ENCODE results near the gene SLC6A15. TPM values are rescaled to one million over a fixed set of nuclear protein-coding genes. Genes with fewer than 3 reads are reported as not detected.

The SLC6A15 gene
- total RNA-seq, 1 donor from 2014 or later = not detected

DNA sequence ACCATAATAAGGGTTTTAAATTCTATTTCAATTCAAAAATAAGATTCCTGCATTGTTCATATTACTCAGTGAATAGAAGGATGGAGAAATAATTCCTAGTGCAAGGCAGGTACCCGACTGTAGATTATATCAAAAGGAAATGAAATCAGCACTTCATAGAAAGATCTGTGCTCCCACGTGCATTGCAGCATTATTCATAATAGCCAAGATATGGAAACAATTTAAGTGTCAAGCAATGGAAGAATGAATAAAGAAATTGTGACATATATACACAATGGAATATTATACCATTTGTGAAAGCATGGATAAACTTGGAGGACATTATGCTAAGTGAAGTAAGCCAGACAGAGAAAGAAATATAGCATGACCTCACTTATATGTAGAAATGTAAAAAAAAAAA is 53.8 kb downstream of the SLC6A15 start:
- Mint-ChIP-seq H3K27me3 (ENCODE audit: low read depth) (peaks cover 1% of the 10 kb centered on the region), H3K27ac (no peak overlapping the region), H3K4me1 (ENCODE audit: low read depth) (no peaks in the 10 kb centered on the region), H3K9me3 (no peaks in the 10 kb centered on the region), H3K4me3 (ENCODE audit: low read depth) (no peak overlapping the region), H3K36me3 (ENCODE audit: low read depth) (no peaks in the 10 kb centered on the region)
- DNase-seq (ENCODE audit: low spot score) = no peak
- intact Hi-C loops (cut with micrococcal nuclease) = no loop called here

DNA sequence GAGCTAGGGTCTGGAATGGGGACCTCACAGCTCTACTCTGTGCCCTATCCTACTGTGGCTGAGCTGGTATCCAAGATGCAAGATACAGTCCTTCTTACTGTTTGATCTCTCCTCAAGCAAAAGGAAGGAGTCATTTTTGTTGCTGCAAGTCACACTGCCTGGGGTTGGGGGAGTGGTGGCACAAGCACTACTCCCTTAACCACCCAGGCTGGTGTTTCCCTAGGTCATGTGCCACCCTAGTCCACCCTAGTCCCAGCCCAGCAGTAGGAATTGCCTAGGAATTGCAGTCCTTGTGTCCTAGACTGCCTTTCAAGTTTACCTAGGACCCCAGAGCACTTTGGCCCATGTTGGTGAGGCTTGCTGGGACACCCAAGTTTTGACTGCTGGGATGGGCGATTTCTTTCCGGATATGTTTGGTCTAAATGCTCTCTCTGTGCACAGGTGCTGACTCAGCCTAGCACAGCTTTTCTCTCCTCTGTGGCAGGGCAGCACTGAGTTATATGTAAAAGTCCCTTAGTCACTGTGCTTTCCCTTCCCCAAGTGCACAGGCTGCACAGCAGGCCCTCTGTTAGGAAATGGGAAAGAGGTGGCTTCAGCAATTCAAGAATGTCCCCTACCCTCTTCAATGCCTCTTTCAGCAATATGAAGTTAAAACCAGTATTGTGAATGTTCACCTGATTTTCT is 54.9 kb downstream of the SLC6A15 start:
- Mint-ChIP-seq H3K9me3 (no peaks in the 10 kb centered on the region), H3K27me3 (ENCODE audit: low read depth) (peaks cover 1% of the 10 kb centered on the region), H3K4me3 (ENCODE audit: low read depth) (no peak overlapping the region), H3K27ac (no peak overlapping the region), H3K36me3 (ENCODE audit: low read depth) (no peaks in the 10 kb centered on the region), H3K4me1 (ENCODE audit: low read depth) (no peaks in the 10 kb centered on the region)
- DNase-seq (ENCODE audit: low spot score) = no peak
- intact Hi-C loops (cut with micrococcal nuclease) = no loop called here

DNA sequence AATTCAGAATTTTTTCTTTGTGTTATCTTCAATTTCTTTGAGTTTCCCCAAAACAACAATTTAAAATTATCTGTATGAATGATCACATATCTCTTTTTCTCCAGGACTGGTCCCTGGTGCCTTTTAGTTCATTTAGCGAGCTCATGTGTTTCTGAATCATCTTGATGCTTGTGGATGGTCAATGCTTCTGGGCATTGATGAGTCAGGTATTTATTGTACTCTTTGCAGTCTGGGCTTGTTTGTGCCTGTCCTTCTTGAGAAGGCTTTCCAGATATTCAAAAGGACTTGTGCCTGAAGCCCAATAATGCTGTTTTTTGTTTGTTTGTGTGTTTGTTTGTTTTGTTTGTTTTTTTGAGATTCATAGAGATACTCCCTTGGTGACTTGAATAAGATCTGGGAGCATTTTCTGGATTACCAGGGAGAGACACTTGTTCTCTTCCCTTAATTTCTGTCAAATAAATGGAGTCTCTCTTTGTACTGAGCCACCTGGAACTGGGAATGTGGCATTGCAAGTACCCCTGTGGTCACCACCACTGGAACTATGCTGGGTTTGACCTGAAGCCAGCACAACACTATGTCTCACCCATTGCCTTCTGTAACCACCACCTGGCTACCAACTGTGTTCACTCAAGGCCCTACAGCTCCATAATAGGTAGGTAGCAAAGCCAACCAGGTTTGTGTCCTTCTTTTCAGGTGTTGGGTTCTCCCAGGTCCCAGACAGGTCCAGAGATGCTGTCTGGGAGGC is 56.3 kb downstream of the SLC6A15 start:
- intact Hi-C loops (cut with micrococcal nuclease) = no loop called here
- Mint-ChIP-seq H3K27me3 (ENCODE audit: low read depth) (peaks cover 1% of the 10 kb centered on the region), H3K4me1 (ENCODE audit: low read depth) (no peaks in the 10 kb centered on the region), H3K27ac (no peak overlapping the region), H3K36me3 (ENCODE audit: low read depth) (no peaks in the 10 kb centered on the region), H3K9me3 (no peaks in the 10 kb centered on the region), H3K4me3 (ENCODE audit: low read depth) (no peak overlapping the region)
- no peak for DNase-seq (ENCODE audit: low spot score)

DNA sequence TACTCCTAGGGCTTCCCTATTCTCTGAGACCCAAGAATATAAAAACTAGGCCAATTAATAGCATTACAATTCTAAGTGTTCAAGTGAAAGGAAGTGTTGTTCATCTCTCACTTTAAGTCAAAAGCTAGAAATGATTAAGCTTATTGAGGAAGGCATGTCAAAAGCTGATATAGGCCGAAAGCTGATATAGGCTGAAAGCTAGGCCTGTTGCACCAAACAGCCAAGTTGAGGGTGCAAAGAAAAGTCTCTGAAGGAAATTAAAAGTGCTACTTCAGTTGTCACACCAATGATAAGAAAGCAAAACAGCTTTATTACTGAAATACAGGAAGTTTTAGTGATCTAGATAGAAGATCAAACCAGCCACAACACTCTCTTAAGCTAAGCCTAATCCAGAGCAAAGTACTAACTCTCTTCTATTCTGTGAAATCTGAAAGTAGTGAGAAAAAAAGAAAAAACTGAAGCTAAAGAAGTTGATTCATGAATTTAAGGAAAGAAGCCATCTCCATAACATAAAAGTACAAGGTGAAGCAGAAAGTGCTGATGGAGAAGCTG is 68.9 kb downstream of the SLC6A15 start:
- H3K4me3 Mint-ChIP-seq (ENCODE audit: low read depth) = no peak overlapping the region
- no peak for DNase-seq (ENCODE audit: low spot score)
- no peaks in the 10 kb centered on the region for H3K27me3 Mint-ChIP-seq (ENCODE audit: low read depth)
- H3K9me3 Mint-ChIP-seq = no peaks in the 10 kb centered on the region
- H3K36me3 Mint-ChIP-seq (ENCODE audit: low read depth) = no peaks in the 10 kb centered on the region
- peaks cover 9% of the 10 kb centered on the region for H3K4me1 Mint-ChIP-seq (ENCODE audit: low read depth)
- no peak overlapping the region for H3K27ac Mint-ChIP-seq
- intact Hi-C loops (cut with micrococcal nuclease) = no loop called here

DNA sequence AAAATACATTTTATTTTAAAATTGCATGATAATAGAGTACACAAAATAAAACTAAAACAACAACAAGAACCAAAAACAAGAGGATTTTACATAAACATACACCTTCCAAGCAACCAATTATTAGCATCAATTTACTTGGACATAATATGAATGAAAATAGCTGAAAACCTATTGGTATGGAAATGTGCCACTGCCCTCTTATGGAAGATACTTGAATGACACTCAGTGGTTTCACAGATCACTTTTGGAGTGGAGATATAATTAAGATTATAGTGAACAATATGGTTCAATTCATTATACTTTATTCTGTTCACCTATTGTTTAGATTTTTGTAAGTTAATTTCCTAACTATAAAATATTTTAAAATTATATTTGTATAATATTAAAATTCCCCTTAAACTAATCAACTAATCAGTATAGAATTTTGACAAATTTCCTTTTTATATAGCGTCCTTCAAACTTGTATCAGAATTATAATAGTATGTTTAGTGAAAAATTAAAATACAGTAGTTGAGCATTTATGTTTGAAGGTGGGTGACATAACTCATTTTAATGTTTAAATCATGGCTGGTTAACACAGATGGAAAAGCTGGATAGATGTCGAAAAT is 70.1 kb downstream of the SLC6A15 start:
- DNase-seq (ENCODE audit: low spot score) = no peak
- H3K4me1 Mint-ChIP-seq (ENCODE audit: low read depth) = peaks cover 9% of the 10 kb centered on the region

DNA sequence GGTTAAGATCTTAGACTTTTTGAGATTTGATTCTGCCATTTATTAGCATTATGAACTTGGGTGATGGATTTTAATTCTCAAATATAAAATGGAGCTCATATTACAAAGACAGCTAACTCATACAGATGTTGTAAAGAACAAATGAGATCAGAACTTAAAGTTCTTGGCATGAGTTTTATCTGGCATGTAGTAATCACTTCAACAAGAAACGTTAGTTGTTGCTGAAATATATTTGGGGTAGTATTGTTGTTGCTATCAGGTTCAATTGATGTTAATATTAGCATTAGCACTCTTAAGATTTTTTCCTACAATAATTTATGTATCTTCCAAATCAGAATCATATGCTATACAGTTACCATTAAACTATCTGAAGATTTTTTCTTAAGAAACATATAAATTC is 71.0 kb downstream of the SLC6A15 start:
- no peak for DNase-seq (ENCODE audit: low spot score)
- intact Hi-C loops (cut with micrococcal nuclease) = no loop called here
- H3K4me3 Mint-ChIP-seq (ENCODE audit: low read depth) = no peak overlapping the region
- H3K27me3 Mint-ChIP-seq (ENCODE audit: low read depth) = no peaks in the 10 kb centered on the region
- peaks cover 9% of the 10 kb centered on the region for H3K4me1 Mint-ChIP-seq (ENCODE audit: low read depth)
- no peaks in the 10 kb centered on the region for H3K36me3 Mint-ChIP-seq (ENCODE audit: low read depth)
- H3K9me3 Mint-ChIP-seq = no peaks in the 10 kb centered on the region
- no peak overlapping the region for H3K27ac Mint-ChIP-seq

More for the DNA sequence above, 70.1 kb downstream of the SLC6A15 start:
- no peaks in the 10 kb centered on the region for H3K27me3 Mint-ChIP-seq (ENCODE audit: low read depth)
- H3K36me3 Mint-ChIP-seq (ENCODE audit: low read depth) = no peaks in the 10 kb centered on the region
- no peaks in the 10 kb centered on the region for H3K9me3 Mint-ChIP-seq
- H3K27ac Mint-ChIP-seq = no peak overlapping the region
- no peak overlapping the region for H3K4me3 Mint-ChIP-seq (ENCODE audit: low read depth)
- intact Hi-C loops (cut with micrococcal nuclease) = no loop called here

DNA sequence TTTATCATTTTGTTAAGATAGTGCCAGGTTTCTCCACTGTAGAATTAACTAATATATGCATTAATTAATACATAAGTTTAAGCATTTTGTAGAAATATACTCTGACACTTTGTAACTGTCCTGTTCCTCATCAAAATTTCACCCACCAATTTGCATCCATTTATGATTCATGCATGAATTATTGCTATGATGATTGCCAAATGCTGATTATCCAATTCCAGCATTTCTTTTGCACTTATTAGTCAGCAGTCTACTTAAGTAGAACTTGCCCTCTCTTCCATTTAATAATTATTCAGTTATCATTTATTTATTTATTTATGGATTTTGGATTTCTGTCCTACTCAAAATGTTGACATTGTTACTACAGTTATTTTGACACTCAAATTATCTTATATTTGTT is 72.2 kb downstream of the SLC6A15 start:
- Mint-ChIP-seq H3K36me3 (ENCODE audit: low read depth) (no peaks in the 10 kb centered on the region), H3K27me3 (ENCODE audit: low read depth) (no peaks in the 10 kb centered on the region), H3K27ac (no peak overlapping the region), H3K4me1 (ENCODE audit: low read depth) (peaks cover 9% of the 10 kb centered on the region), H3K9me3 (no peaks in the 10 kb centered on the region), H3K4me3 (ENCODE audit: low read depth) (no peak overlapping the region)
- DNase-seq (ENCODE audit: low spot score) = no peak
- intact Hi-C loops (cut with micrococcal nuclease) = no loop called here

DNA sequence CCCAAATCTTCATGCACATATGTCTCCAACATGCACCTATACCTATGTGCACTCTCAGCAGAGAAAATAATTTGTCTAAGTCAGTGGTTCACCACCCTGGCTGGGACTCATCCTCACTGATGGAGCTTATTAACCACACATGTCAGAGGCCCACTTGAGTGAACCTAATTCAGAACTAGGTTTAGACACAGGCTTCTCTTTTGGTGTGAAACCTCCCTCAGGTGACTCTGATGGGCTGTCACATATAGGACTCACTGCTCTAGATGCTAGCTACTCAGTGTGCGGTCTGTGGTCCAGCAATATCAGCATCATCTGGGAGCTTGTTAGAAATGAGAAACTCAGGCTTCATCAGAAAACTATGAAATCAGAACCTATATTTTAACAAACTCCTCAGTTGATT is 85.7 kb downstream of the SLC6A15 start:
- intact Hi-C loops (cut with micrococcal nuclease) = no loop called here
- Mint-ChIP-seq H3K27ac (no peak overlapping the region), H3K27me3 (ENCODE audit: low read depth) (no peaks in the 10 kb centered on the region), H3K36me3 (ENCODE audit: low read depth) (no peaks in the 10 kb centered on the region), H3K4me1 (ENCODE audit: low read depth) (no peaks in the 10 kb centered on the region), H3K9me3 (no peaks in the 10 kb centered on the region), H3K4me3 (ENCODE audit: low read depth) (no peak overlapping the region)
- no peak for DNase-seq (ENCODE audit: low spot score)

DNA sequence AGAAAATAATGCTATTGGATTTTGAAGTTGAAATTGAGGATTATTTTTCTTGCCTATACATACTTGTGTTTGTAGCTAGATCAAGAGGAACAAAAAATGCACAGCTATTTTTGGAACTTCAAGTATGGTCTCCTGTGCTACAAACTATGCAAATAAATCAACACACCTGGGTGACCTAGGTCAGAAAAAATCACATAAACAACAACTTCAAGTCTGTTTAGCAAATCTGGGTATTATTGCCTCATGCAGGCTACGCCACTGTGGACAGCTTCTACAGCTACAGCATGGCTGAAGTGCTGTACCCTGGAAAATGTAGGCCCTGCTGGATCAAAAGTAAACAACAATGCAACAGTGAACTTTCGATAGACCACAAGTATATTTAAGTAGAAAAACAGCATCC is 87.5 kb downstream of the SLC6A15 start:
- DNase-seq (ENCODE audit: low spot score) = no peak
- no peak overlapping the region for H3K27ac Mint-ChIP-seq
- H3K36me3 Mint-ChIP-seq (ENCODE audit: low read depth) = no peaks in the 10 kb centered on the region
- H3K9me3 Mint-ChIP-seq = no peaks in the 10 kb centered on the region
- no peaks in the 10 kb centered on the region for H3K27me3 Mint-ChIP-seq (ENCODE audit: low read depth)
- no peaks in the 10 kb centered on the region for H3K4me1 Mint-ChIP-seq (ENCODE audit: low read depth)
- no peak overlapping the region for H3K4me3 Mint-ChIP-seq (ENCODE audit: low read depth)
- intact Hi-C loops (cut with micrococcal nuclease) = no loop called here

DNA sequence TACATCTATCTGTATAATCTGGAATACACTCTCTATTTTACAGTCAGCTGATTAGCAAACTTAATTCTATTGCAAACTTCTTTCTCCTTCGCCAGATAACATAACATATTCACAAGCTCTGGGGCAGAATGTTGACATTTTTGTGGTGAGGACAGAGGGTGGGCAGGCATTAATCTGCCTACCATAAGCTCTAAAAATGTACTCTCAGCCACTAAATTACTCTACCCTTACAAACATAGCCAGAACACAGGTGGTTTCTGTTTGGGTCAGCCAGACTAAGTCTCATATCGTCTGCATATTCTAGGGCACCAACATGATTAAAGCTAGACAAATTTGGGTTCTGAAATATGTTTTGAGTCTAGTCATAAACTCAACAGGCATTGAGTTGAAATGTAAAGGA is 90.1 kb downstream of the SLC6A15 start:
- H3K36me3 Mint-ChIP-seq (ENCODE audit: low read depth) = no peaks in the 10 kb centered on the region
- no peaks in the 10 kb centered on the region for H3K27me3 Mint-ChIP-seq (ENCODE audit: low read depth)
- H3K4me1 Mint-ChIP-seq (ENCODE audit: low read depth) = no peaks in the 10 kb centered on the region
- H3K4me3 Mint-ChIP-seq (ENCODE audit: low read depth) = no peak overlapping the region
- DNase-seq (ENCODE audit: low spot score) = no peak
- H3K27ac Mint-ChIP-seq = no peak overlapping the region
- intact Hi-C loops (cut with micrococcal nuclease) = no loop called here
- no peaks in the 10 kb centered on the region for H3K9me3 Mint-ChIP-seq

DNA sequence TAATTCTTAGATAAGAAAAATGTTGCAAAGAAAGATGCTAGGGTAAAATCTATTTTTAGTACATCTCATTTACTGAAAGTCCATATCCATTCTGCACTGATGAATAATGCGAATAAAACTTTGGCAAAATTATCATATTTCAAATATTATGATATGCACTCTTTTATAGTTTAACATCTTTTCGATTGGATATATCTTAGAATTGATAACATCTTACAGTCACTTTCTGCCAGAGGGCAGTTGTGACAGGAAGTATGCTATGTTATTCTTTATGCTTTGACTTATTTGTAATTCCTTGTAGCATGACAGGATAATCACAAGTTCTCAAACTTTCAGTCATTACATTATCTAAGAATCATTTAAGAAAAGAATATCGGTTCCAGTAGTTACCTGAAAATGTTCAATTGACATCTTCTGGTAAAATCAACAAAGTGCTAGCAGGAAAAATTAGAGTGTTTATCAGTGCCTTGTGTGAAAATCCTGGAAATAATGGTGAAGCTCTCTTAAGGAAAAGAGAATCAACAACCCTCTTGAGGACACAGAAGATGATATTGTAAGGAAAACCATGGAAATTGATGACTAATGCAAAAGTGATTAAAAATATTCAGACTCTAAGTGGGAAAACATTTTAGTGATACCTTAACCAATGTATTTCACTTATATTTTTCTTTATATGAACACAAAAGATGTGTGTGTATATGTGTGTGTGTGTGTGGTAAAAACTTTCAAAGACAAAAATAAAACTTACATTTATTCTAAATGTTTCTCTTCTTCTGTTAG is 95.5 kb downstream of the SLC6A15 start:
- H3K27ac Mint-ChIP-seq = no peak overlapping the region
- no peak for DNase-seq (ENCODE audit: low spot score)
- intact Hi-C loops (cut with micrococcal nuclease) = no loop called here
- H3K36me3 Mint-ChIP-seq (ENCODE audit: low read depth) = no peaks in the 10 kb centered on the region
- no peaks in the 10 kb centered on the region for H3K27me3 Mint-ChIP-seq (ENCODE audit: low read depth)
- H3K9me3 Mint-ChIP-seq = no peaks in the 10 kb centered on the region
- H3K4me1 Mint-ChIP-seq (ENCODE audit: low read depth) = no peaks in the 10 kb centered on the region
- H3K4me3 Mint-ChIP-seq (ENCODE audit: low read depth) = no peak overlapping the region

DNA sequence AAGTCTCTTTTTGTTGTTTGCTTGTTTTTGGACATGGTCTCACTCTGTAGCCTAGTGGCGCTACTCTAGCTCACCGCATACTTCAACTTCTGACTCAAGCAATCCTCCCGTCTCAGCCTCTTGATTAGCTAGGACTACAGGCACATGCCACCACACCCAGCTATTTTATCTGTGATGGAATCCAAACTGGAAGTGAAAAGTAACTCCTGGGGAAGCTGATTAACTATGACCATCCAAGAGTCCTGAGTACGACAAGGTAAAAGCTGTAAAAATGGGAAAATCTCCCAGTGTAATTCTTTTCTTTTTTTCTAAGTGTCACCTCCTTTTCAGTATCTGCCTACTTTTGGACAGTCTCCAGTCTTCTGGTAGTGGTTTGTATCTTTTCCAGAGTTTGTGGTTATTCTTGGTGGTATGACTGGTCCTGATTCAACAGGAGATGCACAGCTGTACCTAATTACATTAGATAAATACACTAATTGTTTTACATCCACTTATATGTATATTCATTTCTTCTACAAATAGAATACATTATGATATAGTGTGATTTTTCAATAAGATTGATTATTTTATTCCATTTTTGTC is 97.8 kb downstream of the SLC6A15 start:
- Mint-ChIP-seq H3K9me3 (no peaks in the 10 kb centered on the region), H3K27ac (no peak overlapping the region), H3K36me3 (ENCODE audit: low read depth) (no peaks in the 10 kb centered on the region), H3K27me3 (ENCODE audit: low read depth) (no peaks in the 10 kb centered on the region), H3K4me3 (ENCODE audit: low read depth) (no peak overlapping the region), H3K4me1 (ENCODE audit: low read depth) (no peaks in the 10 kb centered on the region)
- intact Hi-C loops (cut with micrococcal nuclease) = no loop called here
- DNase-seq (ENCODE audit: low spot score) = no peak

All from activated T-helper 2 cell treated with anti-CD3 and anti-CD28 coated beads, Interferon-gamma antibody, Interleukin-2, Interleukin-4, amounts not matched to agents 10 μg/mL and 5 μg/mL and 100 μg/mL, durations not matched to agents 14 hours and 24 hours and 36 hours (primary cell).